ENCODE data around the gene HEPACAM2. TPM values are rescaled to one million over a fixed set of nuclear protein-coding genes. Genes with fewer than 3 reads are reported as not detected.

The HEPACAM2 gene
- total and polyA plus RNA-seq, 2 of the 8 experiments (the other 6 are each of a cell fraction or from before 2014, with no cell fraction given) = not detected

DNA sequence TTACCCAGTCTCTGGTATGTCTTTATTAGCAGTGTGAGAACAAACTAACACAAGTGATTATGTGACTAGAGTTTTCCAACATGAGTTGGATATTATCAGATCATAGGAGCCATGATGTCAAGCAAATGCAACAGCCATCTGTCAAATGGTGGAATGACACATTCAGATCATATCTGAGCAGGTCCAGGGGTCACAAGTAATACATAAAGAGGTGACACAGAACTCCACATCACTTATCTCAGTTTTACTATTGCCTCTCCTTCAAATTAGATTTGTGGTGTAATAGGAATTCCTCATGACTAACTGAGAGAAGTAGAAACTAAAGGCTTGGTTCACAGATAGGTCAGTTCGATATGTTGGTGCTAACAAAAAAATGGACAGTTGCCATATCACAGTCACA is 65.9 kb downstream of the HEPACAM2 start (continued):
- TF ChIP-seq CHD7 (IDR thresholded peaks at IDR 0.05; ENCODE audit: insufficient replicate concordance, low read length) (no peak), RXRA (IDR thresholded peaks at IDR 0.05; ENCODE audit: insufficient read depth, low read depth, low read length) (no peak), SRF (IDR thresholded peaks at IDR 0.05; ENCODE audit: low read depth, low read length) (no peak), NRF1 (IDR thresholded peaks at IDR 0.05; ENCODE audit: low read depth, low read length) (no peak), TEAD4 (IDR thresholded peaks at IDR 0.05; ENCODE audit: low read depth, low read length) (no peak)
